Parathyroid adenoma (tissue), 2 donors: ENCODE results near the gene RRBP1.
A peak's percentile ranks its signal among the peaks of the same experiment; 100 is the strongest.

ENCODE experiments used
- H2AFZ ChIP-seq: fragments of 300-600 bp; sonication (generic); one replicate; pipeline ENCODE4 v1.7.0; 2017; ENCODE audit warnings: antibody characterized with exemption, mild to moderate bottlenecking
- H3K27ac ChIP-seq: fragments of 300-600 bp; sonication (generic); one replicate; pipeline ENCODE4 v1.7.0; 2017
- H3K27me3 ChIP-seq: fragments of 300-600 bp; sonication (generic); one replicate; pipeline ENCODE4 v1.7.0; 2017; ENCODE audit warnings: low read length; ENCODE audit not compliant: control insufficient read depth, insufficient read depth
- H3K36me3 ChIP-seq: fragments of 300-600 bp; sonication (generic); one replicate; pipeline ENCODE4 v1.7.0; 2017; ENCODE audit warnings: low read length; ENCODE audit not compliant: control insufficient read depth, insufficient read depth
- H3K4me1 ChIP-seq: fragments of 300-600 bp; sonication (generic); one replicate; pipeline ENCODE4 v1.7.0; 2017; ENCODE audit warnings: control low read depth
- H3K4me2 ChIP-seq: fragments of 300-600 bp; sonication (generic); one replicate; pipeline ENCODE4 v1.7.0; 2017; ENCODE audit warnings: low read length
- H3K4me3 ChIP-seq: fragments of 300-600 bp; sonication (generic); one replicate; pipeline ENCODE4 v1.7.0; 2017; ENCODE audit warnings: low read depth, low read length
- H3K79me2 ChIP-seq: fragments of 300-600 bp; sonication (generic); one replicate; pipeline ENCODE4 v1.7.0; 2017; ENCODE audit warnings: control low read depth
- H3K9ac ChIP-seq: fragments of 300-600 bp; sonication (generic); one replicate; pipeline ENCODE4 v1.7.0; 2017; ENCODE audit warnings: mild to moderate bottlenecking
- H3K9me3 ChIP-seq: fragments of 300-600 bp; sonication (generic); one replicate; pipeline ENCODE4 v1.7.0; 2017; ENCODE audit warnings: low read length; ENCODE audit not compliant: control insufficient read depth
- CTCF ChIP-seq: fragments of 300-600 bp; sonication (generic); IDR thresholded peaks from one replicate; pipeline ENCODE4 v1.7.0; 2017; ENCODE audit warnings: antibody characterized with exemption, mild to moderate bottlenecking
- donor health status: primary hyperparathyroidism.

The RRBP1 gene

GRCh38 chr20:17682103-17682888 lies at the start of gene RRBP1:
TSS of gene RRBP1 (minus strand) at chr20:17682242. CDS start at chr20:17660507, 21,735 bp downstream.
- H3K27ac ChIP-seq: peak within 1 kb of the TSS; percentile 87
- no peaks in the 10 kb centered on the region for H3K36me3 ChIP-seq
- peaks cover 7% of the 10 kb centered on the region for H3K4me1 ChIP-seq
- H3K4me2 ChIP-seq: peak within 1 kb of the TSS; percentile 78
- H2AFZ ChIP-seq: peak within 1 kb of the TSS; percentile 88
- TF ChIP-seq CTCF: peak; percentile 63
- peaks cover 28% of the 10 kb centered on the region for H3K79me2 ChIP-seq
- H3K27me3 ChIP-seq: no peaks in the 10 kb centered on the region
- H3K9me3 ChIP-seq: no peaks in the 10 kb centered on the region
- H3K9ac ChIP-seq: no peak within 1 kb of the TSS
- peak within 1 kb of the TSS; percentile 62 for H3K4me3 ChIP-seq

GRCh38 chr20:17731233-17731632 lies 49.2 kb upstream of the RRBP1 start:
- H3K4me3 ChIP-seq: no peak overlapping the region
- no peaks in the 10 kb centered on the region for H3K36me3 ChIP-seq
- H3K27ac ChIP-seq: no peak overlapping the region
- no peak overlapping the region for H3K9ac ChIP-seq
- no peak overlapping the region for H3K4me2 ChIP-seq
- H2AFZ ChIP-seq: no peak overlapping the region
- TF ChIP-seq CTCF: no peak
- H3K9me3 ChIP-seq: no peaks in the 10 kb centered on the region
- no peaks in the 10 kb centered on the region for H3K79me2 ChIP-seq
- no peaks in the 10 kb centered on the region for H3K4me1 ChIP-seq
- H3K27me3 ChIP-seq: no peaks in the 10 kb centered on the region

- no peaks in the 10 kb centered on the region for H3K36me3 ChIP-seq
- H3K9me3 ChIP-seq: no peaks in the 10 kb centered on the region
- no peaks in the 10 kb centered on the region for H3K27me3 ChIP-seq
- H3K27ac ChIP-seq: no peak overlapping the region
- no peaks in the 10 kb centered on the region for H3K79me2 ChIP-seq
- TF ChIP-seq CTCF: no peak
- H3K4me3 ChIP-seq: no peak overlapping the region
- H2AFZ ChIP-seq: no peak overlapping the region
- H3K4me1 ChIP-seq: no peaks in the 10 kb centered on the region
- no peak overlapping the region for H3K4me2 ChIP-seq
- H3K9ac ChIP-seq: no peak overlapping the region
Measured at GRCh38 chr20:17730071-17730470, 48.0 kb upstream of the RRBP1 start.

- Histone ChIP-seq H3K4me1 (no peaks in the 10 kb centered on the region), H3K79me2 (no peaks in the 10 kb centered on the region), H3K4me2 (no peak overlapping the region), H2AFZ (no peak overlapping the region), H3K9ac (no peak overlapping the region), H3K4me3 (no peak overlapping the region), H3K36me3 (no peaks in the 10 kb centered on the region), H3K27ac (no peak overlapping the region), H3K9me3 (no peaks in the 10 kb centered on the region), H3K27me3 (no peaks in the 10 kb centered on the region)
- TF ChIP-seq CTCF: no peak
Measured at GRCh38 chr20:17728074-17728473, 46.0 kb upstream of the RRBP1 start.

GRCh38 chr20:17727351-17727750 lies 45.3 kb upstream of the RRBP1 start:
- Histone ChIP-seq H3K9ac (no peak overlapping the region), H3K4me3 (no peak overlapping the region), H3K79me2 (no peaks in the 10 kb centered on the region), H3K4me1 (no peaks in the 10 kb centered on the region), H3K36me3 (no peaks in the 10 kb centered on the region), H3K27me3 (no peaks in the 10 kb centered on the region), H3K27ac (no peak overlapping the region), H2AFZ (no peak overlapping the region), H3K4me2 (no peak overlapping the region), H3K9me3 (no peaks in the 10 kb centered on the region)
- no peak for TF ChIP-seq CTCF
